GM18907 (cell line): ENCODE results near the gene TKT.

Experiments
- ATAC-seq: cut with Tn5 transposase; IDR thresholded peaks from one replicate; pipeline ENCODE4 v1.9.1; 2021; ENCODE audit warnings: mild to moderate bottlenecking, moderate library complexity; ENCODE audit not compliant: unreplicated experiment

TKT gene

GRCh38 chr3:53226142-53226840 is 29.5 kb downstream of the TKT start:
- ATAC-seq, result no peak

DNA sequence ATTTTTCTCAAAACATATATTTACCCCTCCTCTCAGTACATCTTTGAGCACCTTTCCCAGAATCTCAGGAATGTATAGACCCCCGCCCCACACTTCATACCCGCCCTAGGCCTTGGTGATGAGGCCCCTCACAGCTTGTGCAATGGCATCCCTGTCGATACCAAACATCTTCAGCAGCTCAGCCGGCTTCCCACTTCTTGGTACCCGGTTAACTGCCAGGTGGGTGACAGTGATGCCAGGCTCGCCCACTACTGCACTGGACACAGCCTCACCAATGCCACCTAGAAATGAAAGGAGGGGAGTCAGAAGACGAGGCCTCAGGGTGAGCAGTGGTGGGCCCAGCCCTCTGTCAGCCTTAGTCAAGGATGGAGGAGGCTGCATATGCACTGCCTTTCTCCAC is 30.2 kb downstream of the TKT start:
- no peak for ATAC-seq

- ATAC-seq, result no peak
These were observed 30.6 kb downstream of the TKT start for GRCh38 chr3:53225181-53225580.

DNA sequence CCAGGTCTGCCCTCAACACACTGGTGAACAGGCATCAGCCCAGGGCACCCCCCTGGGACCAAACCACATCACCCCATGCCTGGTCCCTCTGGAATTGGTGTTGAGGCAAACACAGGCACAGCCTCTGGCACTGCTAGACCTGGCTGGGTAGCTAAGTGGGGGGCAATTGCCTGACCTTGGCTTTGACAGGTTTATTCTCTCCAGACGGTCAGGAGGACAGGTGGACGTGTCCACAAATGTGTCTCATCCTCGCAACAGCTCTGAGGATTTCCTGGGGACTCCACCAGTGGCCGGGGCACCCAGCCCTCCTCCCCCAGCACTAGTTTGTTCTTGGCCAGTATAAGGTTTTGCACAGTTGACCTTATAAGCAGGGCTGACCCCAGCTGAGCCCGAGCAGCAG is 31.3 kb downstream of the TKT start:
- no peak for ATAC-seq

DNA sequence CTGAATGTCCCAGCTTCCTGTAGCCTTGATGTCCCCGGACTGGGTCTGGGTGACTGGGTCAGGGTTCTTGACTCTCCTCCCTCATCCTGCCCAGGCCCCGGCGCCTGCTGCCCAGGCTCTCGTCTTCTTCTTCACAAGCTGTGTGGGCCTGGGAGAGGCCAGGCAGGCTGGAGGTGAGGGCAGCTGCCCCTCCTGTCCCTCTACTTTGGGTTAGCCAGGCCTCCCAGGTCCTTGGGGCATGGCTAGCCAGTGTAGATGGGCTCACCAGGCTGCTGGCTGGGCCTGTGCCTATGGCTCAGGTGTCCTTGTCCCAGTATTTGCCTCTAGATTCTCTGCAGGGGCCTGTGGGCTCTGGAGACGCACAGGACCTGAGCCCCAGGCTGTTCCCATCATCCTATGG is 31.8 kb downstream of the TKT start:
- ATAC-seq, result no peak

- no peak for ATAC-seq
These were observed 32.3 kb downstream of the TKT start for GRCh38 chr3:53223541-53223966.

GRCh38 chr3:53223025-53223424 is 32.8 kb downstream of the TKT start:
- no peak for ATAC-seq

GRCh38 chr3:53222183-53222901 is 33.5 kb downstream of the TKT start:
- ATAC-seq, result no peak

- ATAC-seq, result no peak
These were observed 34.0 kb downstream of the TKT start for GRCh38 chr3:53221827-53222182.

DNA sequence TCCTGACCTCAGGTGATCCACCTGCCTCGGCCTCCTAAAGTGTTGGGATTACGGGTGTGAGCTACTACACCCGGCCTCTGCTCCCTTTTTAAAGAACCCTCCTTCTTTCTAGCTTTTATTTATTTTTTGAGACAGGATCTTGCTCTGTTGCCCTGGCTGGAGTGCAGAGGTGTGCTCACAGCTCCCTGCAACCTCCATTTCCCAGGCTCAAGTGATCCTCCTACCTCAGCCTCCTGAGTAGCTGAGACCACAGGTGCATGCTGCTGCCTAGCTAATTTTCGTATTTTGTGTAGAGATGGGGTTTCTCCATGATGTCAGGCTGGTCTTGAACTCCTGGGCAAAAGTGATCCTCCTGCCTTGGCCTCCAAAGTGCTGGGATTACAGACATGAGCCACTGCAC is 34.5 kb downstream of the TKT start:
- ATAC-seq, result no peak

GRCh38 chr3:53219895-53220483 is 35.8 kb downstream of the TKT start:
- no peak for ATAC-seq

DNA sequence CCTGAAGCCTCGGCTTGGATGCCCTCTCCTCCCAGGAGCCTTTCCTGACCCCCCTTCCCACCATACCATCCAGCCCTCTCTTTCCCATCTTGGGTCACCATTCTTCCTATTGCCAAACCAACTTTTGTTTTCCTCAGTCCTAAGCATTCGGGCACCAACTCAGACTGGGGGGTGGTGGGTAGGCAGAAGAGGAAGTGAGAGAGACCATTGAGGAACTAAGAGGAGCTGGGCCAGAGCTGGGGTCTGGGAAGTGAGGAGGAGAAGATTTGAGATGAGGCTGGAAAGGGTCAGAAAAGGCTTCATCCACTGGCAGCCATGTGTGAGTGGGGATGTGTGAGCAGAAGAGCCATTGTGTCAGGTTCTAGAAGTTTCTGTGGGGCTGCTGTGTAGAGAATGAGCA is 37.7 kb downstream of the TKT start:
- no peak for ATAC-seq

DNA sequence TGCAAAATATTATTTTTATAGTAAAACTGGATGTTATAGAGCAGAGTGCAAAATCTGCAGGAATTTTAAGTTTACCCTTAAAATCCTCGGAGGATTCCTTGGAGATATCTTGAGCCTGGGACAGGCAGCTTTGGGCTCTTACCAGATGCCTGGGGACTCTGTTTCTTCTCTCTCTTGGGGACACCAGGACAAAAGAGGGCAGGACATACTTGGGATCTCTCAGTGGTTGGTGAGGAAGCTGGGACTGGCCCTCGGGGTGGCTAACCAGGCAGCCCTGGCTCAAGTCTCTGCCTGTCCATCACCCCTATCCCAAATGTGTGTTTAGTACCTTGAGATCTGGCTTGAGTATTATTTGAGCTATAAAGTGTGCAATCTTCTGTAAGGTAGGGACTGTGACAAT is 38.6 kb downstream of the TKT start:
- no peak for ATAC-seq

GRCh38 chr3:53216723-53217122 is 39.1 kb downstream of the TKT start:
- ATAC-seq, result no peak

GRCh38 chr3:53215816-53216215 is 40.0 kb downstream of the TKT start:
- ATAC-seq, result no peak

- ATAC-seq, result no peak
These were observed 42.5 kb downstream of the TKT start for GRCh38 chr3:53213276-53213675.

DNA sequence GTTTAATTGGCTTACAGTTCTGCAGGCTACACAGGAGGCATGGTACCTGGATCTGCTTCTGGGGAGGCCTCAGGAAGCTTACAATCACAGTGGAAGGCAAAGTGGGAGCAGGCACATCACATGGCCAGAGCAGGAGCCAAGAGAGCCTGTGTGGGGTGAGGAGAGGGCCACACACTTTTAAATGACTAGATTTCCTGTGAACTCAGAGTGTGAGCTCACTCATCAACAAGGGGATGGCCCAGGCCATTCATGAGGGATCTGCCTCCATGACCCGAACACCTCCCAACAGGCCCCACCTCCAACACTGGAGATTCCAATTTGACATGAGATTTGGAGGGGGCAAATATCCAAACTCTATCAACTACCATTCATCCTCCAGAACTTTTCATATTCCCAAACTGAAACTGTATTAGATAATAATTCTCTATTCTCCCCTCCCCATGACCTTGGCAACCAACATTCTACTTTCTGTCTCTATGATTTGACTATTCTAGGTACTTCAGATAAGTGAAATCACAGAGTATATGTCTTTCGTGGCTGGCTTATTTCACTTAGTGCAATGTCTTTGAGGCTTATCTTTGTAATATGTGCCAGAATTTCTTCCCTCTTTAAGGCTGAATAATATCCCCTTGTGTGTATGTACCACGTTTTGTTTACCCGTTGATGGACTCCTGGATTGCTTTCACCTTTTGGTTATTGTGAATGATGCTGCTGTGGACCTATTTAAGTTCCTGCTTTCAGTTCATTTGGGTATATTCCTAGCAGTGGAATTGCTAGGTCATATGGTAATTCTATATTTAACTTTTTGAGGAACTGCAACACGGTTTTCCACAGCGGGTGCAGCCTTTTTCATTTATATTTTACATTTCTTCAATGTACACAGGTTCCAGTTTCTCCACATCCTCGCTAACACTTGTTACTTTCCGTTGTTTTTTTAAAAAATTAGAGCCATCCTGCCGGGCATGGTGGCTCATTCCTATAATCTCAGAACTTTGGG is 43.8 kb downstream of the TKT start:
- no peak for ATAC-seq

DNA sequence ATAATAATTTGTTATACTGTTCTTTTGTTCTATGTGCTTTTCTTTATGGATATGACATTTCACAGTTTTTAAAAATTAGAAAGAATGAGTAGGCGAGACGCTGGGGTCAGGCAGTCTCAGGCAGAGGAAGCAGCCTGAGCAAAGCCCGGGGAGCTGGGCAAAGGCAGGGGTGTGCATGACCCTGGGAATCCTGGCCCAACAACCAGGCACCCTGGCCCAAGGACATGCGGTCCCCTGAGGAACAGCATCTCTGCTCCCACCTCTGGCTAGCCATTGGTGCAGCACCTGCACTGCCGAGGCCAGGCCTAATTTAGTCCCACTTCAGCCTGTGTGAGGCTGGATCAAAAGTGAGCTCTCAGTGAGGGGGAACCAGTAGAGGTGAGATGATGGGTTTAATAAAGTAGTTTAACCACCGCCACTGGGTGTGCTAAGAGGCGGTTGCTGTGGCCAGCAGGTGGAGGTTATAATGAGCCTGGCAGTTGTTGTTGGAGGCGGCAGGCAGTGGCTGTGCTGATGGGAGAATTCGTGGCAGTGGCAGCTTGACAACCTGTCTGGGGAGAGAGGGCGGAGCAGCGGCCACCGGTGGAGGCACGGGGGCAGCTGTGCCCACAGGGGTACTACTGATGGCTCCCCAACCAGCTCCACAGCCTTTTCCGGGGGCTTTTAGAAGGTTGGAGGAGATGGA is 53.3 kb downstream of the TKT start:
- no peak for ATAC-seq

DNA sequence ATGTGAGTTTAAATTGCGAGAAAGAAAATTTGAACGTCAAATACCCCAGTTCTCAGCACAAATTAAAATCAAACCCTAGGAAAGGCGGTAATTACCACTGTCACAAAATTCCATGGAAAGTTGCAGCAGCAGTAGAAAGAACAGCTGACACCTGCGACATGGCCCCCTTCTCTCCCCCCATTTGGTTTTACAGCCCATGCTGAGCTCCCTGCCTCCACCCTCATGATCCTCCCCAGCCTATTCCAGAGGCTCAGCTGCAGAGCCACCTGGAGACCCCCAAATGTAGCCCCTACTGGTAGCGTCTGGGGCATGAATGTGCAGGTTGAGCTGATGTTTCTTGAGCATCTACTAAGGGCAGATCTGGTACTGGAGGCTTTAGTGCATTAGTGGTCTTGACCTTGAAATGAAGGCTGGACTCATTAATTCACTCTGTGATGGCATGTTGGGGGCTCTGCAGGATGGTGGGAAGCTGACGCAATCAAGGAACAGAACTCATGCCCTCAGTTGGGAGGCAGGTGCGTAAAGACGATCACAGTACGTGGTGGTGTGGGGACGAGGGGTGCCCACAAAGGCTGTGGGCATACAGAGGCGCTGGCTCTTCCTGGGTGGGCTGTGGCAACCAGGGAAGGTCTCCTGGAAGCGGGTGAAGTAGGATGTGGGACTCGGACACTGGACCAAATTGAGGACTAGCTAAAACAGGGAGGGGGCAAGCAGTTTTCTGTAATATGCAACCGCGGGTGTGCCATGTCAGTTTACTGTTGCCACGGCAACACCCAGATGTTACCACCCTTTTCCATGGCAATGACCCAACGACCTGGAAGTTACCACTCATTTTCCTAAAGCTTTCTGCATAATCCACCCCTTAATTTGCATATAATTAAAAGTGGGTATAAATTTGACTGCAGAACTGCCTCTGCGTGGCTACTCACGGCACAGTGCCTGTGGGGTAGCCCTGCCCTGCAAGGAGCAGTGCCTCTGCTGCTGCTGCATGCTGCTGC is 55.0 kb downstream of the TKT start:
- ATAC-seq, result no peak
